CD4-positive, alpha-beta T cell treated with Interleukin-21 for 1 hour (primary cell): Measurements from ENCODE around the gene CTSD.

Source experiments
- DNase-seq: peaks from one replicate; pipeline ENCODE4 v3.0.0-alpha.2; 2020

The CTSD gene

GRCh38 chr11:1742869-1743584 is 20.7 kb downstream of the CTSD start:
- no peak for DNase-seq

GRCh38 chr11:1742371-1742770 is 21.4 kb downstream of the CTSD start:
- DNase-seq, result no peak

- DNase-seq, result no peak
These were observed 22.0 kb downstream of the CTSD start for GRCh38 chr11:1741741-1742140.

- DNase-seq, result no peak
These were observed 22.8 kb downstream of the CTSD start for GRCh38 chr11:1740786-1741530.

- DNase-seq, result no peak
These were observed 24.2 kb downstream of the CTSD start for GRCh38 chr11:1739576-1739975.

- DNase-seq, result no peak
These were observed 25.3 kb downstream of the CTSD start for GRCh38 chr11:1738380-1738779.

GRCh38 chr11:1737080-1737757 is 26.5 kb downstream of the CTSD start:
- DNase-seq, result no peak

GRCh38 chr11:1736447-1736992 is 27.2 kb downstream of the CTSD start:
- no peak for DNase-seq

GRCh38 chr11:1735271-1735670 is 28.5 kb downstream of the CTSD start:
- DNase-seq, result no peak

GRCh38 chr11:1734641-1735081 is 29.1 kb downstream of the CTSD start:
- DNase-seq, result no peak

GRCh38 chr11:1733716-1734640 is 29.7 kb downstream of the CTSD start:
- DNase-seq, result no peak

- no peak for DNase-seq
These were observed 30.6 kb downstream of the CTSD start for GRCh38 chr11:1733009-1733715.

GRCh38 chr11:1732418-1733008 is 31.2 kb downstream of the CTSD start:
- DNase-seq, result no peak

GRCh38 chr11:1731451-1732059 is 32.2 kb downstream of the CTSD start:
- DNase-seq, result no peak

- DNase-seq, result no peak
These were observed 33.6 kb downstream of the CTSD start for GRCh38 chr11:1730059-1730629.

- DNase-seq, result no peak
These were observed 34.1 kb downstream of the CTSD start for GRCh38 chr11:1729692-1730011.

- no peak for DNase-seq
These were observed 34.6 kb downstream of the CTSD start for GRCh38 chr11:1728931-1729691.

- no peak for DNase-seq
These were observed 35.4 kb downstream of the CTSD start for GRCh38 chr11:1728301-1728700.

- no peak for DNase-seq
These were observed 35.9 kb downstream of the CTSD start for GRCh38 chr11:1727861-1728260.
